Endothelial cell of umbilical vein (primary cell): ENCODE measurements around the gene PLA2R1. TPM values are rescaled to one million over a fixed set of nuclear protein-coding genes. Genes with fewer than 3 reads are reported as not detected.

Experiments
- BruUV-seq: library from RNA; stranded (reverse); fragments of 400-500 nt; replicated peaks from 2 replicates; lab custom pipeline; 2021; lab: Mats Ljungman, UMichigan
- CTCF ChIA-PET: fragments of 300-600, 350-600 bp; sonication (Branson Sonifier 250); formaldehyde crosslinking; loops from one replicate; lab custom pipeline; 2021; ENCODE audit warnings: antibody characterized with exemption, inconsistent platforms; lab: Charles Lee
- POLR2A ChIA-PET: fragments of 300-600, 350-600 bp; sonication (Branson Sonifier 250); formaldehyde crosslinking; loops from one replicate; lab custom pipeline; 2021; ENCODE audit warnings: antibody characterized with exemption, inconsistent platforms; lab: Charles Lee
- DNase-seq: peaks from one replicate; pipeline ENCODE4 v3.0.0-alpha.2; 2011; ENCODE audit warnings: low read depth, low spot score
- FAIRE-seq: peaks from 2 replicates; lab custom pipeline; 2011; peaks lifted over from hg19 to GRCh38; lab: Jason Lieb, UNC
- H2AFZ ChIP-seq: 2 replicates; pipeline ENCODE4 v1.6.0; 2012; ENCODE audit warnings: low read depth, low read length, control low read depth, inconsistent platforms
- H3K27ac ChIP-seq: 2 replicates; pipeline ENCODE4 v1.5.1; 2011; ENCODE audit warnings: low read depth, mild to moderate bottlenecking, control low read depth, low read length, moderate library complexity; ENCODE audit not compliant: insufficient read depth
- H3K27me3 ChIP-seq, 2 experiments: 2 replicates each; pipeline versions ENCODE4 v1.6.0 to v1.6.1; 2011; ENCODE audit warnings: low read length in 2 of 2, mixed read lengths in 1 of 2; ENCODE audit not compliant: control insufficient read depth in 2 of 2, insufficient read depth in 2 of 2
- H3K36me3 ChIP-seq, 2 experiments: 2 replicates in 1 of 2; 3 replicates in 1 of 2; pipeline ENCODE4 v1.5.1; 2011; ENCODE audit warnings: low read length in 2 of 2, mild to moderate bottlenecking in 1 of 2, moderate library complexity in 1 of 2; ENCODE audit not compliant: control insufficient read depth in 2 of 2, insufficient read depth in 2 of 2; ENCODE audit errors: extremely low read depth in 1 of 2
- H3K4me1 ChIP-seq: 3 replicates; pipeline ENCODE4 v1.5.1; 2011; ENCODE audit warnings: mild to moderate bottlenecking, low read length; ENCODE audit not compliant: control insufficient read depth, insufficient read depth; ENCODE audit errors: extremely low read depth
- H3K4me2 ChIP-seq: 2 replicates; pipeline ENCODE4 v1.6.1; 2011; ENCODE audit warnings: low read length, control low read depth, mixed read lengths; ENCODE audit not compliant: insufficient read depth
- H3K4me3 ChIP-seq, 3 experiments: fragments of 200-600 bp in 1 of 3; sonication (generic), shearing (Covaris generic) in 1 of 3; replicated peaks in 1 of 3; 2 replicates each; pipeline ENCODE4 v1.5.1; 2011 to 2016; ENCODE audit warnings: control low read depth in 3 of 3, low read length in 3 of 3, mild to moderate bottlenecking in 2 of 3, inconsistent platforms in 1 of 3, low read depth in 1 of 3, moderate library complexity in 1 of 3; ENCODE audit not compliant: insufficient read depth in 1 of 3
- H3K79me2 ChIP-seq: 2 replicates; pipeline ENCODE4 v1.6.0; 2012; ENCODE audit warnings: low read length, inconsistent platforms; ENCODE audit not compliant: control insufficient read depth, insufficient read depth
- H3K9ac ChIP-seq: replicated peaks from 2 replicates; pipeline ENCODE3; 2011; ENCODE audit warnings: low read length, control low read depth; ENCODE audit not compliant: insufficient read depth; ENCODE audit errors: extremely low read depth
- H3K9me1 ChIP-seq: replicated peaks from 3 replicates; pipeline ENCODE4 v1.6.0; 2011; ENCODE audit warnings: mild to moderate bottlenecking, low read length; ENCODE audit not compliant: control insufficient read depth, insufficient read depth; ENCODE audit errors: extremely low read depth
- H3K9me3 ChIP-seq: replicated peaks from 2 replicates; pipeline ENCODE4 v1.5.1; 2012; ENCODE audit warnings: low read length, inconsistent platforms; ENCODE audit not compliant: control insufficient read depth, insufficient read depth
- H4K20me1 ChIP-seq: replicated peaks from 2 replicates; pipeline ENCODE3; 2011; ENCODE audit warnings: mild to moderate bottlenecking, low read length; ENCODE audit not compliant: control insufficient read depth, insufficient read depth; ENCODE audit errors: extremely low read depth
- CTCF ChIP-seq, 2 donors: IDR thresholded peaks; 1 replicate in 1 of 2; 2 replicates in 1 of 2; pipeline ENCODE4 v1.5.1; 2011; ENCODE audit warnings: low read length in 2 of 2, mild to moderate bottlenecking in 2 of 2, moderate library complexity in 2 of 2, control low read depth in 1 of 2, inconsistent platforms in 1 of 2, low read depth in 1 of 2; ENCODE audit not compliant: insufficient read depth in 1 of 2; ENCODE audit errors: extremely low read depth in 1 of 2
- EZH2 ChIP-seq: IDR thresholded peaks from 2 replicates; pipeline ENCODE4 v1.6.1; 2012; ENCODE audit warnings: borderline replicate concordance, low read depth, mild to moderate bottlenecking, moderate library complexity, low read length, inconsistent platforms; ENCODE audit not compliant: severe bottlenecking
- FOS ChIP-seq: IDR thresholded peaks from 2 replicates; pipeline ENCODE4 v1.6.1; 2011; ENCODE audit warnings: mild to moderate bottlenecking, low read length, moderate library complexity, borderline replicate concordance; ENCODE audit not compliant: insufficient read depth
- GATA2 ChIP-seq: IDR thresholded peaks from 2 replicates; pipeline ENCODE4 v1.7.0; 2011; ENCODE audit warnings: low read depth, mild to moderate bottlenecking, moderate library complexity, mixed read lengths, low read length; ENCODE audit not compliant: insufficient read length, insufficient read depth
- JUN ChIP-seq: IDR thresholded peaks from 2 replicates; pipeline ENCODE4 v1.6.1; 2011; ENCODE audit warnings: borderline replicate concordance, low read depth; ENCODE audit not compliant: insufficient read length, insufficient read depth
- MAX ChIP-seq: IDR thresholded peaks from 2 replicates; pipeline ENCODE4 v1.6.1; 2011; ENCODE audit not compliant: insufficient read depth, insufficient read length
- MYC ChIP-seq: IDR thresholded peaks from one replicate; pipeline ENCODE4 v1.6.1; 2011; ENCODE audit warnings: mild to moderate bottlenecking, low read depth, low read length
- POLR2A ChIP-seq: IDR thresholded peaks from 2 replicates; pipeline ENCODE4 v1.6.1; 2012; ENCODE audit warnings: low read depth, mild to moderate bottlenecking, control low read depth, low read length
- POLR2AphosphoS5 ChIP-seq: IDR thresholded peaks from 2 replicates; pipeline ENCODE4 v1.6.1; 2012; ENCODE audit warnings: low read depth, mild to moderate bottlenecking, control low read depth, low read length, moderate library complexity; ENCODE audit not compliant: insufficient read depth
- dilution Hi-C: fragments of 300-500 bp; cut with MboI; formaldehyde crosslinking; loops from one replicate; pipeline ENCODE4 v1.15.0; 2019; ENCODE audit warnings: low sequenced_read_pairs; ENCODE audit not compliant: extremely low pct_ligation_motif_present
- intact Hi-C: fragments of 100-400 bp; cut with micrococcal nuclease; formaldehyde crosslinking; loops from one replicate; pipeline ENCODE4 v1.10.0; 2022
- polyA plus RNA-seq, 4 experiments: library from polyadenylated mRNA; depleted of rRNA in 3 of 4; stranded (reverse) in 3 of 4; unstranded in 1 of 4; fragments of >200 nt; gene quantifications; 2 replicates each; pipeline versions ENCODE4 v1.2.1 to v1.2.3, GENCODE V29; 2011 to 2012; ENCODE audit warnings: missing spikeins in 1 of 4
- total RNA-seq: library from RNA; stranded (reverse); gene quantifications from 2 replicates; pipeline ENCODE4 v1.2.3, GENCODE V29; 2021

PLA2R1 gene
- total and polyA plus RNA-seq, 2 donors (not counting 3 experiments of a cell fraction or from before 2014, with no cell fraction given): 6.9 to 14.4 TPM

- H3K27ac ChIP-seq: no peak overlapping the region
- H3K9me3 ChIP-seq: no peaks in the 10 kb centered on the region
- H3K4me1 ChIP-seq: no peaks in the 10 kb centered on the region
- dilution Hi-C loops: no loop called here
- no peaks in the 10 kb centered on the region for H3K79me2 ChIP-seq
- H3K36me3 ChIP-seq: no peaks in the 10 kb centered on the region
- H3K4me3 ChIP-seq: no peak overlapping the region
- H3K9me1 ChIP-seq: no peaks in the 10 kb centered on the region
- TF ChIP-seq JUN (no peak), MYC (no peak), EZH2 (no peak), GATA2 (no peak), FOS (no peak), POLR2A (no peak), CTCF (IDR thresholded peaks at IDR 0.05; ENCODE audit: extremely low read depth in 1 of 2, insufficient read depth in 1 of 2, low read depth in 1 of 2, low read length in 2 of 2) (no peak), MAX (no peak), POLR2AphosphoS5 (no peak)
- no peak overlapping the region for H3K9ac ChIP-seq
- no peak overlapping the region for H2AFZ ChIP-seq
- intact Hi-C loops: no loop called here
- ChIA-PET POLR2A (no interaction called here), CTCF (interaction anchor here (2.0 kb wide), 1 partner anchor 15 kb away, joined by 14 read pairs; no protein-coding TSS in a partner anchor)
- H3K4me2 ChIP-seq: no peak overlapping the region
- H4K20me1 ChIP-seq: no peaks in the 10 kb centered on the region
- FAIRE-seq (no peak), DNase-seq (no peak)
- H3K27me3 ChIP-seq: no peaks in the 10 kb centered on the region
- BruUV-seq: no TSS peak
These were observed 64.2 kb downstream of the PLA2R1 start for GRCh38 chr2:159998243-159998642.
